OCI-M2 (cell line): ENCODE results near the gene DNAJB8.

Experiments
- DNase-seq: peaks from one replicate; lab custom pipeline; 2025; ENCODE audit not compliant: unreplicated experiment; lab: John Stamatoyannopoulos, UW

The DNAJB8 gene

DNA sequence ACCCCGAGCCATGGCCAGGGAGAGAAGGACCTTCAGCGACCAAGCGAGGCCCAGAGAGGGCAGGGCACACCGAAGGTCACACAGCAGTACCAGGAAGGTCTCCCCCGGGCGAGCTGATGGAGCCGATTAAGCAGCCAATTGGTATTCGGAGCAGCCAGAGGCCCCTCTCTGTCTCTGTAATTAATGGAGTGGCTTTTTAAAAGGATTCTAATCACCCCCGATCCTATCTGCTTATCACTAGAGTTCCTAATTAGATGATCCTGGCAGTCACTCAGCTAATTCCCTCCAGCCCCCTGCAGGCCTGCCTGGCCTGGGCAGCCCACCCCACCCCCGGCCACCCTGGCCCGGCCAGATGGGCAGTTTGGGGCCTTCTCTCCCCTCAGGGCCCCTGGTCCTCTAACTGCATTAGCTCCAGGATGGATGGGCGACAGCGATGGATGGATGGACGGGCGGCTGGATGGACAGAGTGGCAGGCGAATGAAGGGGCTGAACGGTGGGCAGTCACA lies 1.6 kb upstream of the DNAJB8 start:
- DNase-seq: no peak

DNA sequence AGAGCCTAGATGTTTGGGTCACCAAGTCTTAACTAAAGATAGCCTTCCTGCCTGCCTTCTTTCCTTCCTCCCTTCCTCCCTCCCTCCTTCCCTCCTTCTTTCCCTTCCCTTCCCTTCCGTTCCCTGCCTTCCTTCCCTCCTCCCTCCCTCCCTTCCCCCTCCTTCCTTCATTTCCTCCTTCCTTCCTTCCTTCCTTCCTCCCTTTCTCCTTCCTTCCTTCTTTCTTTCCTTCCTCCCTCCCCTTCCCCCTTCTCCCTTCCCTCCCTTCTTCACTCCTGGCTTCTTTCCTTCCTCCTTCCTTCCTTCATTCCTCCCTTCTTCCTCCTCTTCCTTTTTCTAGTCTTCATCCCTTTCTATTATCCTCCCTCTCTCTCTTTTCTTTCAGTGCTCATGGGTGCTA lies 2.0 kb downstream of the DNAJB8 start:
- DNase-seq: no peak

GRCh38 chr3:128464188-128464587 lies 2.5 kb downstream of the DNAJB8 start:
- no peak for DNase-seq

DNA sequence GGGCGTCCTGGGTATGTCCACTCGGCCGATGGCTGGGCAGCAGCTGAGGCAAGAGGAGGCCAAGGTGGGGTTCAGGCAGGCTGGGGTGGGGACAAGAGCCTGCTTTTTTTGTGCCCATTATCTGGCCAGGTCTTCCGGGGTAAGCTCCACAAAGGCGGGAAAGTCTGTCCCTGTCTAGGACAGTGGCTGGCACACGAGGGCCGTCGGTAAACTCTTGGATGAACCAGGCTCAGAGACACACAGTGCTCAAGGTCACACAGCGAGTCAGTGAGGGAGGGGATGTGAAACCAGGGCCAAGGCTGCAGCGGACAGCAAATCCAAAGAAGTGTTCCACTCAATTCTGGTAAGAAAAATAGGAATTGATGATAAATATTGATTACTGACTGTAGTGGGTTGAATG lies 2.9 kb downstream of the DNAJB8 start:
- no peak for DNase-seq

DNA sequence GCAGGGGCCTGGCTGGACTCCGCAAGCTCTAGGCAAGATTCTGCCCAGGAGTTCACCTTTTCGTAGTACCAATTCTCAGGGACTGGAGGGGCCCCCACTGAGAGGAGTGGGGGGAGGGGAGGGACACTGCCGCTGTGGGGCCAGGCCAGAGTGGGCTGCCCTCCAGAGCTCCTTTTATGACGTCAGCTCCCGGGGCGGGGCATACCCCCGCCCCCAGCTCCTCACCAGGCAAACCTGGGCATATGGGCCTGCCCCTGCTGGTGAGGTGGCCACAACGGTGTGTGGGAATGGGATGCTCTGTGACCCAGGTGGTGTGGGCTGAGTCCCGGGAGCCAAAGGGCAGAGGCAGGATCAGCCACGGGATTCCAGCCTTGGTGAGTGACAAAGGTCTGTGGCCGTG lies 3.3 kb downstream of the DNAJB8 start:
- no peak for DNase-seq

DNA sequence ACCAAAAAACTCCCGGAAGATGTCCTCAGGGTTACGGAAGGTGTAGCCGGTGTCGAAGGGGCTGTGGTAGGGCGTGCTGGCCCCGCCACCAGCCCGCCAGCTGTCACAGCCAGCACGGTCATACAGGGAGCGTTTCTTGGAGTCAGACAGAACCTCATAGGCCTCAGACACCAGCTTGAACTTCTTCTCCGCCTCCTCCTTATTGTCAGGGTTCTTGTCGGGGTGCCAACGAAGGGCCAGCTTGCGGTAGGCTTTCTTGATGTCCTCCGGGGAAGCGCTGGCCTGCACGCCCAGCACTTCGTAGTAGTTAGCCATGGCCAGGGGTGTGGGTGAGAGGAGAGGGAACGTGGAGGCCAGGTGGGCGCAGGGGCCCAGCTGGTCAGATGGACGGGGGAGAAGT lies 3.8 kb downstream of the DNAJB8 start:
- no peak for DNase-seq

DNA sequence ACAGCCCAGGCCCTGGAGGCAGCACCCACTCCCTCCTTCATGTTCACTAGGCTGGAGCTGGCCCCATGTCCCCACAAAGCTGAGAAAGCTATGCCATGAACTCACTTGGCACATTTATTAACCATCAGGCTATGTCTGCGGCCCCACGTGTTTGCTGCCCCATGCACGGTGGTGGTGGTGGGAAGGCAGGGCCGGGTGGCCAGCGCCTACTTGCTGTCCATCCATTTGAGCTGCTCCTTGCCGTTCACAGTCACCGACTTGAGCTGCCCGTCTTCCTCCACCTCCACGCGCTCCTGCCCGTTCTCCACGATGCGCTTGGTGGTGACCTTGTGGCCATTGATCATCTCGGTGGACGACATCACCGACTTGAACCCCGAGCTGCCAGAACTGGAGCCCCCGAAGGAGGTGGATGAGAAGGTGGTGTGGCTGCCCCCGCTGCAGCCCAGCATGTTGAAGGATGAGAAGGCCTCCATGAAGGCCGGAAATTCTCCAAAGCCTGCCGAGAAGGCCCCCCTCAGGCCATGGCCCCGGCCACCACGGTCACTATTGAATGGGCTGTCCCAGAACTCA lies 4.3 kb downstream of the DNAJB8 start:
- DNase-seq: no peak

- no peak for DNase-seq
Measured at GRCh38 chr3:128461731-128462130, 5.0 kb downstream of the DNAJB8 start.

GRCh38 chr3:128459461-128459820 lies 7.2 kb downstream of the DNAJB8 start:
- no peak for DNase-seq

DNA sequence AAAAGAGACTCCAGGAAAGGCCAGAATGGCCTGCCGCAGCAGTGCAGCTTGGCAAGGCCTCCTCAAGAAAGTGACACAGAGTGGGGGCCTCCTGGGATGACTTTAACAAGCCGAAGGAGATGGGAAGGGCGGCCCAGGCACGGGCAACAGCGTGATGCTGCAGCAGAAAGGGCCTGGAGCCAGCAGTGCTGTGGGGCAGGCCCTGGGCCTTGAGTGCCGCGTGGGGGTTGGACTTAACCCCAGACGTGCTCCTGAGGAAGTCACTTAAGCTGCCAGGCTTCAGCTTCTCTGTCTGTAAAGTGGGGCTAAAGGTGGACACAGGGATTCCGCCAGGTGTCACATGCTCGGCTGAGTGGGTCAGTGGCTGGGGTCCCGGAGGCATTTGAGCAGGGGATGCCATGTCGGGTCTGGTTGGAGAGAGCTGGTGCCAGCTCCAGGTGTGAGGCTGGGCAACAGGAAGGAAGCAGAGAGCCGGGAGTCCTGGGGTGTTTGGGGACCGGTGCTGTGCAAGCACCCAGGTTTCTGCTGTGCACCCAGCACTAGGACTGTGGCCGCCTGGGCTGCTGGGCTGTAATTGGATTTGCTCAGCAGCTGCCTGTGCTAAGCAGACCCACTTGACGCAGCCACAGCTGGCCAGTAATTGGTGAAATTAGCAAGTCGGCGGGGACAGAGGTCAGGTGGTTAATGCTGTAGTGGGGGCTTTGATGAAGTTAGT lies 7.8 kb downstream of the DNAJB8 start:
- DNase-seq: no peak

DNA sequence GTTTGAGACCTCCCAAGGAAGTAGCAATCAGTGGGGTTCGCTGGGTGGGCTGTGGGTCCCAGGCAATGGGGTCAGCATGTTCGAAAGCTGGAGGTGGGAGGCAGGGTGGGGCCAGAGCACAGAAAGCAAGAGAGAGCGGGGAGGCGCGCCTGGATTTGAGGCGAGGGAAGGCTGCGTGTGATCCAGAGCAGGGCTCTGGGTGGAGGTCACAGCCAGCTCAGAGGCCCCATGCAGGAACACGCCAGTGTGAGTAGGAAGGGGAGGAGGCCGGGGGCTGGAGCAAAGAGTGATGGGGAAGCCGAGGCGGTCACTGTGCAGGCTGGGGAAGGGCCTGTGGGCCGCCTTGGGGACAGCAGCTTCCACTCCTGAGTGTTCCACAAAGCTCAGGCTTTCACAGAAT lies 8.8 kb downstream of the DNAJB8 start:
- DNase-seq: no peak

DNA sequence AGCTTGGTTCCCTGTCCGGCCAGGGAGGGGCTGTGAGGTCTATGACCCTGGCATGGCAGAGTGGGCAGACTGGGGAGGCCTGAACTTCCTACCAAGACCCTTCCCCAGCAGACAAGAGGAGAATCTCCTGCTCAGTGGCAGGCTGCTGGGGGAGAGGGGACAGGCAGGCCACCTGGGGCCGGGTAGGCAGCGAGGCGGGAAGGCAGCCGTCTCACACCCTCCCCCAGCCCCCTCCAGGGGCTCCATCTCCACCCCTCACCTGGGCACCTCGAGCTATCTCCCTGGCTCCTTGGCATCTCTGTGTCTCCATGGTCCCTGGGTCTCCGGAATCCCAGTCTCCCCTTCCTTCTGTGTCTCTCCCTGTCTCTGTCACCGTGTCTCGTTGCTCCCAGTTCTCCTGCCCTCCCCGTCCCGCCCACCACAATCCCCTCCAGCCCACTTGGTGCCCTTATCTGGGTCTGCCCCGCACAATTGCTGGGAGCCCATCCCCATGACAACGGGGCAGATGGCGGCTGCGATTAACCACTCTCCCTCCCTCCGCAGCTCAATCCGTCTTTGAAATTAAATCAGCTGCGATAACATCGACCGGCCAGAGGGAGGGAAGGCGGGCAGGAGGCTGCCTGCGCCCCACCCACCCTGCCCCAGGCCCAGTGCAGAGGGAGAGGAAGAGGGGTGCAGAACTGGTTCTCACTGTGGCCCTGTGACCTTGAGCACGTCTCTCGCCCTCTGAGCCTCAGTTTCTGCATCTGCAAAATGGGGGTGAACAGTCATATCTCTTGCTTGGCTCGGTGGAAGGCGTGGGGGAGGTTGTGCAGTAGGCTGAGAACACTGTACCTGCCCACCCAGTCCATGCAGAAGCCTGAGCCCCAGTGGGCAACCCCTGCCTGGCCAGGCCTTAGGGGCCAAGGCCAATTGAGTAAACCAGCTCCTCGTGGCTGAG lies 9.6 kb downstream of the DNAJB8 start:
- no peak for DNase-seq

DNA sequence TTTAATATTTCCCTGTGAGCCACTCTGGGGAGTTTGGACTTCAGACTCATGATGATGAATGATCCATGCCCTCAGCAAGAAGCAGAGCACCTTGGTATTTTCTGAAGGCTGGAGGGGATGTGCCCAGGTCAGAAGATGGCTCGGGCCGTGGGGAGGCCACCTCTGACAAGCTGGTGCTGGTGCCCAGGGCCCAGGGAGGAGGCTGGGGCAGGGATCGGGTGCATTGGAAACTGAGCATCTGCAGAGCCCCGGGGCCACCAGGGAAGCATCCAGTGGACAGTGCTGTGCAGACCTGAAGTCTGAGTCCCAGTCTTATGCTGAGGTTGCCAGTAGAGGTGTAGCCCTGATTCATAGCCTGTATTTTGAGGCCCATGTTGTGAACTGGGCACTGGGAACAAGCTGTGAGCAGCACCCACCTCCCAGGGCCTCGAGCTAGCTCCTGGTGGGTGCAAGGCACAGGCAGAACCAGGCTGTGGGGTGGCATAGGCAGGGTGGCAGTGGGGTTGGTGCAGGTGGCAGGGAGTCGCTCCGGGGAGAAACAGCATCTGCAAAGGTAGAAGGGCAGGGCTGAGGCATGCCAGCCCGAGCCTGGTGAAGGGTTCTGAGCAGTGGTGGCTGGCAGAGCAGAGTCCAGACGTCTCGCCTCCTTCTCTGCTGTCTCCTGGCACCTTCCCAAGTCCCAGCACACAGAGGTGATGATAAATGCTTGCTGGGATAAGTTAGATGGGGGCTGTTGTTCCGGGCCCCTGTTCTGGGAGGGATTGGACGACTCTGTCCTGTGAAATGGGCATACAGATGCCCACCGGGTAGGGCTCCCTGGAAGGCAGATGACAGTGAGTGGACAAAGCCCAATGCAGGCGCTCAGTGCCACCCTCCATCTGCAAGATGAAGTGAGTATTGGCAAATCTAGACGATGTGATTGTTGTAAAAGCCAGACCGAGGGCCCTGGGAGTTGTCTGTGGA lies 10.6 kb downstream of the DNAJB8 start:
- DNase-seq: no peak

- DNase-seq: no peak
Measured at GRCh38 chr3:128455116-128455515, 11.6 kb downstream of the DNAJB8 start.

DNA sequence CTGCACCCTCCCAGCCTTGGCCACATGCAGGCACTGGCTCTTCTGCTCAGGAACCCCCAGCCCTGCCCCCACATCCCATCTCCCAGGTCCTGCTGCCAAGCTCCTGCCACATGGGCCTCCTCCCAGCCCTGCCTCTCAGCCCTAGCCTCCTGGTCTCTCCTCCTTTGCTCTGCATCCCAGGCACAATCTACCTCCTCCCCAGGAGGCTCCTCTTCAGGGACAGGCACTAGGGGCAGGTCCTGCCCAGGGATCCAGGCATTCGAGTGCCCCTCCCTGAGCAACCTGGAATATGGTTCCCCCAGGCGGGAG lies 12.4 kb downstream of the DNAJB8 start:
- DNase-seq: no peak

DNA sequence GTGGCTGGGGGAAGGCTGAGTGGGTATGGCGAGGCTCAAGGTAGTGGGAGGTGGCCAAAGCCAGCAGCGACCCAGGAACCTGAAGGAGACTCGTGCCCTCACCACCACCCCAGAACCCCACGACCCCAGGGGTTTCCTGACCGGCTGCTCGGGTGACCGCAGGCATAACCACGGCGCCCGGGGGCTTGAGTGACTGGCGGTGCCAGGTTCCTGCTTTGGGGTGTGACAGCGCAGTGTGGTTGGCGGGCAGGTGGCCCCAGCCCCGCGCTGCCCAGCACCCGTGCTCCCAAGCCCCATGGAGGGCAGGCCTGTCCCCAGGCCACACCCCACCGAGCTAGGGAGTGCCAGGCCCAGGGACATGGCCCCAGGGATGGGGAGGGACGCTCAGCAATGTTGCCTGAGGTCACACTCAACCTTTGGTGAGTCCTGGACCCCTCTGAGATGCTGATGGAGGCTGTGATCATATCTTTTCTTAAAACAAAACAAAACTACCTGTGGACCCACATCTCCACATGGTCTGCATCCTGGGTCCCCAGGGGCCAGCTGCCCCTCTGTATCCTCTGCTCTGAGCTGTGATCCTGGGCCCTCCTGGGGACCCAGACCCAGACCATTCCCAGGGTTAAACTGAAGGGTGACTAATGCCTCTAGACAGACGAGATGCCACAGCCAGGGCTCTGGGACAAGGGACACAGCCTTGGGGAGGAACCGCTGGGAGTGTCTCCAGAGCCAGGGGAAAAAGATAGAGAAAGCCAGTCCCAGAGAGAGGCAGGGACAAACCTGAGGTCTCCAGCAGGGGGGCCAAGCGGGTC lies 13.0 kb downstream of the DNAJB8 start:
- no peak for DNase-seq

DNA sequence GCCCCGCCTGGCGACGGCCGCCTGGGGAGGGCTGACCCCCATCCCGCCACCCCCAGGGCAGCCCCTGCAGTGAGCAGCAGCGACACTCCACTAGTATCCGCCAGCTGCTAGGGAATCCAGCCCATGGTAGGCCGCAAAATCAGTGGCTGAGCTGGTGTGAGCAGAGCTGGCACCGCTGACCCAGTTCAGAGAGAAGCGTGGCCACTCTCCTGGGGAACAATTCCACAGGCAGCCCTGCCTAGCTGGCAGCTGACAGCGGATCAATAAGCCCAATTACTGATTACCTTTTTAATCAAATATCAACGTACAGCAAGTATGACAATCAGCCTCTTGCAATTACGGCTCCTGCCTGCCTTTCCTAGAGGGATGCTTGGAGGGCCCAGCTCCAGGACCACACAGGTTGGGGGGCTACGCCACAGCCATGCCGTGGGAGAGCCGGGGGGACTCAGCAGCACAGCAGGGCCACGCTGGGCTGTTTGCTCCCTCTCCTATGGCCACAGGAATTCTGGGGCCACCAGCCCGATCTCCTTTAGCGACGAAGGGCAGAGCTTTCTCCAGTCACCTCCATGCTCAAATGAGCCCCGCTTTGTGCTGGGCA lies 13.9 kb downstream of the DNAJB8 start:
- DNase-seq: no peak

DNA sequence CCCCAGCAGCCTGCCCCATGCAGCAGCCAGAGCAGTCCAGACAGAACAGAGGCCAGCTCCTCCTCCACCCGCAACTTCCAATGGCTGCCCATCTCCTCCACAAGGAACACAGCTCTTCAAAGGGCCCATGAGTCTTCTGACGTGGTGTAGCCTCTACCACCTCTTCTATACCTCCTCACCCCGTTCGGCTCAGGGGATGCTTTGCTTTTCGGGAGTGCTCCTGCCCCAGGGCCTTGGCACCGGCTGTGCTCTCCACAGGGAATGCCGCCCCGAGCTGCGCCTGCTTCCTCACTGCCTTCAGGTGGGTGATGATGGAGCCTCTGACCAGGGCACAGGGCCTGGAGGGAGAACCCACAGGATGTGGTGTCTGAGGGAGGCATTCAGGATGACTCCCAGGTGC lies 14.6 kb downstream of the DNAJB8 start:
- no peak for DNase-seq

GRCh38 chr3:128449111-128449638 lies 17.5 kb downstream of the DNAJB8 start:
- no peak for DNase-seq
